HG03558 (cell line): ENCODE results near the gene PRPF19.
A peak's percentile ranks its signal among the peaks of the same experiment; 100 is the strongest.
"Not testable (repeated sequence)": the region's sequence is repeated elsewhere in the genome, so short reads cannot be mapped to it uniquely, and the experiment has no call there.

Experiments used
- ATAC-seq: cut with Tn5 transposase; IDR thresholded peaks from one replicate; pipeline ENCODE4 v1.9.1; 2021; ENCODE audit warnings: moderate number of reproducible peaks; ENCODE audit not compliant: unreplicated experiment; ENCODE audit errors: extremely low read depth

The PRPF19 gene

DNA sequence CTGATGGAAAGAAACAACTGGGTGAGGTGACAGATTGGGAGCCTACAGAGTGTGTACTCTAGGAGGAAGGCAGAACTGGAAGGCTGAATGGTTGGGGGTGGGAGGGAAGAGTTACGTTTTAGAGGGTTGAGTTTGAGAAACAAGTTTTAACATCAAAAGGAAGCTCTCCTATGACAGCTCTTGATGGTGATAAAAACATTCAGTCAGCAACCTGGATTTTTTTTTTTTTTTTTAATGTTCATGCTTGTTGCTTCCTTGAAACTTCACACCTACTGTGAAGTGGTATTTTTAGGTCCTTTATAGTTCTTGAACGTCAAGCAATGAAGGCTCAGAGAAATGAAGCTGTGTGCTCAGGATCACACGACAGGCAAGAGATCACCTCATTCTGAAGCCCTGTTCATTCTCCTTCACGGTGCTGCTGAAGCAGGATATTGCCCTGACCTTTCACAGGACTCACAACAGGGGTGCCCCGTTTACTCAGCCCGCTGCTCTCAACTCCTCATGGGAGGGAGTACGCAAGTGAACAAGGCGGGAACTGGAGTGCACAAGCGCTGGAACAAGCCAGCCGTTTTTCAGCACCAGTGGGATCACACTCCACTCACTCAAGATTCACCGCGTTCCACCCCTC, 6.0 kb upstream of the PRPF19 start:
- no peak for ATAC-seq

DNA sequence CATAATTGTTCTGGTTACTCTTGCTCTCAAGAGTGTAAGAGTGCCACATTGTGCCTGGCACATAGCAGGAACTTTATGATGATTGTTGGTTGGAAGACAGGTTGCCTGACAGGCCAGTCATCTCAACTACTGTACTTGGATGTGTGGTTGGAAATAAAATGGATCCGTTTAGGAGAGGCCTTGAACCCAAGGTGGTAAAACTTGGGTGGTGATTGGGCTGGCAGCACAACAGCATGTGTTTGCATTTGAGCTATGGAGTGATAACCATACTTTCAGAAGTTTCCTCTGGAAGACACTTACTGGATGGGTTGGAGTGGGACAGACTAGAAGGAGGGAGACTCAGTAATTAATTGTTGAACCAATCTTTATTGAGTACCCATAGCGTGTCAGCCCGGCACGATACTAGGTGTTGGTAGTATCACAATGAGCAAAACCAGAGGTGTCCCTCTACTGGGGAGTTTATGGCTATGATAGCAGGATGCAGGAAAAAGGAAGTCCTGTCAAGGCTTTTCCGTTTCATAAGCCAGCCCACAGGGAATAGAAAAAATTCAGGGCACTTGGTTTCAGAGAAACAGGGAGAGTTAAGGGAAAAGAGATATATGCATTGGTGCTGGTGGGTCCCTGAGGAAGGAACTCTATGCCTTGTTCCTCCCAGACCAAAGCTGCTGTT, 4.5 kb upstream of the PRPF19 start:
- no peak for ATAC-seq

DNA sequence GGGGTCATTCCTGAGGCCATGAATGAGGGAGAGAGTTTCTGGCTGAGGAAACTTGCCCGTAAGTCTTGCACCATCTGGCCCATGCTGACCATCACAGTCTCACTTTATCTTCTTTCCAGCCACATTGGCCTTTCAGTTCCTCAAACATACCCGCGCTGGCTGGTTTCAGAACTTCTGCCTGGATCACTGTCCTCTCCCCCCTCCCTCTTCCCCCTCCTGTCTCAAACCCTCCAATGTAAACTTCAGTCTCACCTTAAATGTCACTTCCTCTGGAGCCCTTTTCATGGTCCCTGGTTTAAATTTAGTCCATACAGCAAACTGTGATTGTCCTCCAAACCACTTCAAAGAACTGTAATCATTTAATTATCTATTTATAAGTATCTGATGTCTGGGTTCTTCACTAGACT, 3.9 kb upstream of the PRPF19 start:
- peak; percentile 23 for ATAC-seq

GRCh38 chr11:60909680-60910280, 3.4 kb upstream of the PRPF19 start:
- ATAC-seq: not testable (repeated sequence)

- ATAC-seq: no peak
Observed at GRCh38 chr11:60908803-60909202, 2.4 kb upstream of the PRPF19 start.

DNA sequence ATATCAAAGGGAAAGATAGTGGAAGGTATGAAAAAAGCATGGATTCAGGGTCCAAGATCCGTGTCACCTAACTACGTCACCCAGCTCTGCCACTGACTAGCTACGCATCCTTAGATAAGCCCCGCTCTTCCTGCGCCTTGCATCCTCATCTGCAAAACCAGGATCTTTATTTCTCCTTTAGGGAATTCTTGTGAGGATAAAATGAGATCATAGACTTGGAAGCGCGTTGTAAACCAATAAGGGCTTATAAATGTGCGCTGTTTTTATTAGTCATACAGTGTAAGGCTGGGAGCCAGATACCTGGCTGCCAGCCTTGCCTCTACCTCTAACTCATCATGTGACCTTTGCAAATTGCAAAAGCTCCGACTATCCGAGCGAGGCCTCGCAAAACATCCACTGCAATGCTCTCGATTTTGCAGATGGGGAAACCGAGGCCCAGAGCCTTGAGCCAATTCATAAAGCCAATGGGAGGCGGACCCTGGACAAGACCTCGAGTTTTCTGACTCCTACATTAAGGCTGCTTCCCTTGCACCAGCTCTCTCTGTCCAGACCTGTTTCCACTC, 753 bp downstream of the PRPF19 start:
- ATAC-seq: no peak

GRCh38 chr11:60905047-60905446, 1.3 kb downstream of the PRPF19 start:
- ATAC-seq: no peak

- ATAC-seq: no peak
Observed at GRCh38 chr11:60902625-60903024, 3.8 kb downstream of the PRPF19 start.

DNA sequence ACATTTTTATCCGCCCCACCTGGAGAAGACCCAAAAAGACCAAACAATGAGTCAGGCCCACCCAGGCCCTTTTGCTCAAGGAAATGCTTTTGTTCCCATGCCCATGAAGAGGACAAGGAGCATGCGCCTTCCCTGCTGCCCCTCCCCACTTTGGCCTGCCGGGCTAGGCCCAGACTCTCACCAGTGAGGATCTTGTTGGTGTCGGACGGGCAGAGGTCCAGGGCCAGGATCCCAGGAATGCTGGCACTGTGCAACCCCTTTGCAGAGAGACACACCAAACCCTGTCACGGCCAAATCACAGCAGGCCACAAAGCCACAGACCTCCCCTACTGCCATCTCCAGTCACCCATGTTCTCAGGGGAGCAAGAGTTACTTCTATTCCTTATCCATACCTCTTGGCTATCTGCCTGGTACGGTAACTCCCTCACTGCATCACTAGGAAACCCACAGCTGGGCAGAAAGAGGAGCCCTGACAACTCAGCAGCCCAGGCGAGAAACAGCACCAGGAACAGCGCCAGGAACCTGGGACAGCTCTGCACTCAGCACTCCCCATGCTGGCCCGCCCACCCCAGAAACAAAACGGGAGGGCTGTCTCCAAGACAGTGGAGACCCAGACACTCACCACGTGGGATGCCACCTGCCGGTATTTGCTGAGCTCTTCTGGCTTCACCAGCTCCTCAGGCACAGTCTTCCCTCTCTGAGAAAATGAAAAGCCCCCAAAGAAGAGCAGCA, 5.5 kb downstream of the PRPF19 start:
- ATAC-seq: no peak

- no peak for ATAC-seq
Observed at GRCh38 chr11:60899977-60900376, 6.4 kb downstream of the PRPF19 start.

- no peak for ATAC-seq
Observed at GRCh38 chr11:60899046-60899936, 7.1 kb downstream of the PRPF19 start.

GRCh38 chr11:60897496-60897895, 8.9 kb downstream of the PRPF19 start:
- ATAC-seq: no peak

GRCh38 chr11:60895687-60896086, 10.7 kb downstream of the PRPF19 start:
- ATAC-seq: no peak

GRCh38 chr11:60891103-60891741, 15.2 kb downstream of the PRPF19 start:
- ATAC-seq: no peak

DNA sequence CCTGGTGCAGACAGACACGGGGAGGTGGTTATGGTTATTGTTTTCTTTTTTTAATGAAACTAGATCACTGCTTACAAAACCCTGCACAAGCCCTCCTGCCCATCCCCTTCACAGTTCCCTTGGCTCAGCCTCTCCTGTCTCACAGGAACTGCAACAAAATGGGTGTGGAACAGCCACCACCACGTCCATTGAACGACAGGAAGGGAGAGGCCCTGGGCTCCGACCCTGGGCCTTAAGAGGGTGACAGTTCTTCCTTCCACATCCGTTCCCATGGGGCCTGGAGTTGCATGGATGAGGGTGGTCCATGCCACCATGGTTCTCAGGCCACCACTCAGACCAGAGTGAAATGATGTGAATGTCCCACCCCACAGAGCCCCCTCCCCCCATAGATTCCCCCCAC, 15.7 kb downstream of the PRPF19 start:
- no peak for ATAC-seq

DNA sequence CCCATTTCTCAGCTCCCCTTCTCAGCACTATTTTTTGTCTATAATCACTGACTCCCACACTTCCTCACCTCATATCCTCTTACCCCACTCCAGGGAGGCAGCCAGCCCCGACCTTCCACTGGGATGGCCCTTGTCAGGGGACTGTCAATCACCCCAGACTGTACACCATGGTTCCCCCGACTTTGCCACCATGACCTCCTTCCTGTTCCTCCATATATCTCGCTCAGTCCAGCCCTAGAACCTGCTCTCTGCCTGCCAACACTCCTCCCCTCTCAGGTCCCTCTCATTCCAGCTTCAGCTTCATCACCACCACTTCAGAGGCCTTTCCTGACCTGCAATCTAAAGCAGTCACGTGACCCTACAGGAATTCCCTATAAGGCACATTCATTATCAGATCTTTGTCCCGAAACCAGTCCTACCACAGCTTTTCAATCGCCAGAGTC, 16.5 kb downstream of the PRPF19 start:
- ATAC-seq: no peak

DNA sequence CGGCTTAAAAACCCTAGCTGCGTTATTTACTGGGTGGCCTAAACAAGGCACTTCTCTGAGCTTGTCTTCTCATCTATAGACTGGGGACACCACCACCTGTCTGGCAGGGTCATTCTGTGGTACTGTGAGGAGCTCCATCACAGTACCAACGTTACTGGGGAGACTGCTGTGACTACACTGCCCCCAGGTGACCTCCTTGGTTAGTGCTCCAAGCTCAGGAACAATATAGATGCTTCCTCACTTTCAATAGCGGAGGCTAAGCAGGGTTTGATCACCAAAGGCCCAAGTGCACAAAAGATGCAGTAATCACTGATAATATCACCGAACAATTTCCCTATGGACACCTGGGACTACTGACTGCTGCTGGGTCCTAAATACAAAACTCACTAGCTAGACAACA, 18.8 kb downstream of the PRPF19 start:
- ATAC-seq: no peak

- ATAC-seq: no peak
Observed at GRCh38 chr11:60880643-60881282, 25.6 kb downstream of the PRPF19 start.
